H1 (cell line): ENCODE results near the gene CCDC137. TPM values are rescaled to one million over a fixed set of nuclear protein-coding genes. Genes with fewer than 3 reads are reported as not detected.

ENCODE experiments used
- CTCF ChIA-PET: fragments of 300-600 bp; sonication (Branson Sonifier 250); formaldehyde crosslinking; loops from one replicate; lab custom pipeline; 2021; ENCODE audit not compliant: partially characterized antibody; lab: Charles Lee
- POLR2A ChIA-PET: fragments of 300-600 bp; sonication (Branson Sonifier 250); formaldehyde crosslinking; loops from one replicate; lab custom pipeline; 2021; ENCODE audit warnings: inconsistent platforms; ENCODE audit not compliant: partially characterized antibody; lab: Charles Lee
- DNase-seq, 2 experiments: peaks; one replicate each; pipeline versions ENCODE4 v3.0.0 to v3.0.0-alpha.2; 2010 to 2022; ENCODE audit warnings: low spot score in 2 of 2, low read depth in 1 of 2, mixed read lengths in 1 of 2
- FAIRE-seq: peaks from 2 replicates; lab custom pipeline; 2011; peaks lifted over from hg19 to GRCh38; lab: Jason Lieb, UNC
- H2AFZ ChIP-seq: 2 replicates; pipeline ENCODE4 v1.8.1; 2012; ENCODE audit warnings: low read length, inconsistent platforms
- H2AK5ac ChIP-seq: 2 replicates; pipeline ENCODE4 v1.6.1; 2013; ENCODE audit warnings: low read depth, low read length
- H2BK120ac ChIP-seq: replicated peaks from 2 replicates; pipeline ENCODE3; 2013; ENCODE audit warnings: low read depth, low read length, inconsistent platforms
- H2BK12ac ChIP-seq: 2 replicates; pipeline ENCODE4 v1.6.1; 2013; ENCODE audit warnings: low read depth, low read length
- H2BK15ac ChIP-seq: 2 replicates; pipeline ENCODE4 v1.6.1; 2013; ENCODE audit warnings: low read length
- H2BK20ac ChIP-seq: 2 replicates; pipeline ENCODE4 v1.6.1; 2013; ENCODE audit warnings: low read length
- H2BK5ac ChIP-seq: 2 replicates; pipeline ENCODE4 v1.6.1; 2013; ENCODE audit warnings: low read depth, low read length
- H3K14ac ChIP-seq: 2 replicates; pipeline ENCODE4 v1.6.1; 2013; ENCODE audit warnings: inconsistent platforms; ENCODE audit not compliant: insufficient read length
- H3K18ac ChIP-seq: 2 replicates; pipeline ENCODE4 v1.6.1; 2013; ENCODE audit warnings: low read length; ENCODE audit errors: extremely low read depth
- H3K23ac ChIP-seq: 2 replicates; pipeline ENCODE4 v1.6.1; 2013; ENCODE audit warnings: inconsistent platforms; ENCODE audit not compliant: insufficient read length
- H3K23me2 ChIP-seq: 2 replicates; pipeline ENCODE4 v1.6.1; 2013; ENCODE audit warnings: low read depth, low read length
- H3K27ac ChIP-seq: 2 replicates; pipeline ENCODE4 v1.6.1; 2011; ENCODE audit warnings: low read depth, low read length, inconsistent platforms
- H3K27me3 ChIP-seq, 4 experiments: replicated peaks in 1 of 4; 1 replicate in 1 of 4; 2 replicates in 3 of 4; pipeline versions ENCODE4 v1.6.1 to v1.8.1; 2011 to 2013; ENCODE audit warnings: low read length in 3 of 4, mild to moderate bottlenecking in 3 of 4, inconsistent platforms in 2 of 4, mixed read lengths in 2 of 4, moderate library complexity in 1 of 4; ENCODE audit not compliant: control insufficient read depth in 3 of 4, insufficient read depth in 3 of 4; ENCODE audit errors: extremely low read depth in 1 of 4
- H3K36me3 ChIP-seq, 4 experiments: 2 replicates each; pipeline versions ENCODE4 v1.6.1 to v1.8.1; 2011 to 2013; ENCODE audit warnings: mild to moderate bottlenecking in 4 of 4, low read length in 3 of 4, moderate library complexity in 2 of 4, control low read depth in 1 of 4, inconsistent platforms in 1 of 4; ENCODE audit not compliant: insufficient read depth in 4 of 4, control insufficient read depth in 2 of 4
- H3K4ac ChIP-seq: replicated peaks from 2 replicates; pipeline ENCODE3; 2013; ENCODE audit warnings: low read length, low read depth, mixed read lengths, inconsistent platforms; ENCODE audit not compliant: insufficient read length
- H3K4me1 ChIP-seq, 4 experiments: replicated peaks in 1 of 4; 1 replicate in 1 of 4; 2 replicates in 3 of 4; pipeline versions ENCODE4 v1.6.1 to v1.8.1; 2011 to 2013; ENCODE audit warnings: low read length in 3 of 4, inconsistent platforms in 2 of 4, mixed read lengths in 1 of 4; ENCODE audit not compliant: insufficient read depth in 4 of 4, control insufficient read depth in 3 of 4
- H3K4me2 ChIP-seq, 2 experiments: 2 replicates each; pipeline versions ENCODE4 v1.6.1 to v1.8.1; 2011 to 2013; ENCODE audit warnings: low read depth in 2 of 2, low read length in 2 of 2, control low read depth in 1 of 2, inconsistent platforms in 1 of 2, mild to moderate bottlenecking in 1 of 2; ENCODE audit not compliant: insufficient read depth in 1 of 2
- H3K4me3 ChIP-seq, 4 experiments: fragments of 200-600, 300-600 bp in 1 of 4; sonication (generic), shearing (Covaris generic), sonication (Bioruptor Twin) in 1 of 4; 2 replicates each; pipeline versions ENCODE4 v1.5.1 to v1.8.1; 2011 to 2016; ENCODE audit warnings: low read length in 4 of 4, low read depth in 3 of 4, control low read depth in 2 of 4, inconsistent platforms in 2 of 4, mild to moderate bottlenecking in 2 of 4, mixed read lengths in 1 of 4, moderate library complexity in 1 of 4; ENCODE audit not compliant: insufficient read depth in 2 of 4; ENCODE audit errors: extremely low read depth in 1 of 4
- H3K56ac ChIP-seq: replicated peaks from 2 replicates; pipeline ENCODE3; 2013; ENCODE audit warnings: low read depth, mild to moderate bottlenecking, mixed read lengths, low read length, inconsistent platforms; ENCODE audit not compliant: insufficient read length
- H3K79me1 ChIP-seq: 2 replicates; pipeline ENCODE4 v1.6.1; 2013; ENCODE audit warnings: low read depth, low read length, control low read depth
- H3K79me2 ChIP-seq, 2 experiments: 2 replicates each; pipeline versions ENCODE4 v1.6.1 to v1.8.1; 2012 to 2013; ENCODE audit warnings: low read length in 2 of 2, mild to moderate bottlenecking in 2 of 2, inconsistent platforms in 1 of 2; ENCODE audit not compliant: insufficient read depth in 2 of 2, control insufficient read depth in 1 of 2
- H3K9ac ChIP-seq, 4 experiments: replicated peaks in 1 of 4; 1 replicate in 1 of 4; 2 replicates in 3 of 4; pipeline versions ENCODE4 v1.6.1 to v1.8.1; 2011 to 2013; ENCODE audit warnings: low read depth in 3 of 4, low read length in 3 of 4, control low read depth in 2 of 4, mild to moderate bottlenecking in 2 of 4, moderate library complexity in 2 of 4, inconsistent platforms in 1 of 4; ENCODE audit errors: extremely low read depth in 1 of 4
- H3K9me3 ChIP-seq, 2 experiments: 2 replicates each; pipeline versions ENCODE4 v1.6.1 to v1.8.1; 2012 to 2013; ENCODE audit warnings: mild to moderate bottlenecking in 2 of 2, moderate library complexity in 2 of 2, control low read depth in 1 of 2, inconsistent platforms in 1 of 2, low read depth in 1 of 2, low read length in 1 of 2, mixed read lengths in 1 of 2; ENCODE audit not compliant: insufficient read depth in 2 of 2
- H4K20me1 ChIP-seq, 2 experiments: replicated peaks in 1 of 2; 2 replicates each; pipeline versions ENCODE3 to v1.8.1; 2011 to 2013; ENCODE audit warnings: inconsistent platforms in 2 of 2, low read length in 2 of 2, mild to moderate bottlenecking in 1 of 2; ENCODE audit not compliant: insufficient read depth in 2 of 2, control insufficient read depth in 1 of 2
- H4K5ac ChIP-seq: 2 replicates; pipeline ENCODE4 v1.6.1; 2013; ENCODE audit warnings: low read length, low read depth, mixed read lengths, inconsistent platforms; ENCODE audit not compliant: insufficient read length
- H4K8ac ChIP-seq: 2 replicates; pipeline ENCODE4 v1.8.0; 2013; ENCODE audit warnings: mild to moderate bottlenecking, moderate library complexity, low read length, inconsistent platforms; ENCODE audit not compliant: insufficient read depth; ENCODE audit errors: extremely low read depth
- H4K91ac ChIP-seq: replicated peaks from 2 replicates; pipeline ENCODE3; 2013; ENCODE audit warnings: low read length, mixed read lengths, inconsistent platforms; ENCODE audit not compliant: insufficient read length
- CTBP2 ChIP-seq: IDR thresholded peaks from 2 replicates; pipeline ENCODE4 v1.7.0; 2011; ENCODE audit warnings: borderline replicate concordance, mild to moderate bottlenecking, moderate library complexity, mixed read lengths, low read length; ENCODE audit not compliant: insufficient read depth, insufficient read length
- EZH2 ChIP-seq: fragments of 200-600 bp; sonication (generic); IDR thresholded peaks from 2 replicates; pipeline ENCODE4 v1.7.1; 2012; ENCODE audit warnings: low read depth, mild to moderate bottlenecking, moderate library complexity, low read length, inconsistent platforms; ENCODE audit not compliant: severe bottlenecking
- JUND ChIP-seq: IDR thresholded peaks from 2 replicates; pipeline ENCODE4 v1.6.1; 2011; ENCODE audit warnings: mild to moderate bottlenecking, improper control_type of control experiment, low read length
- KDM1A ChIP-seq: fragments of 200-600, 300-600 bp; sonication (generic); IDR thresholded peaks from 2 replicates; pipeline ENCODE4 v1.7.1; 2016; ENCODE audit warnings: mild to moderate bottlenecking, low read length, borderline replicate concordance
- KDM4A ChIP-seq: IDR thresholded peaks from one replicate; pipeline ENCODE4 v1.7.1; 2012; ENCODE audit warnings: low read depth, mild to moderate bottlenecking, moderate library complexity, low read length, inconsistent platforms; ENCODE audit not compliant: severe bottlenecking
- KDM5A ChIP-seq: fragments of 200-600 bp; IDR thresholded peaks from 2 replicates; pipeline ENCODE4 v1.7.1; 2012; ENCODE audit warnings: mild to moderate bottlenecking, low read length, inconsistent platforms, mixed read lengths
- POLR2AphosphoS5 ChIP-seq: IDR thresholded peaks from 2 replicates; pipeline ENCODE4 v1.6.1; 2011; ENCODE audit warnings: low read depth, low read length
- RNF2 ChIP-seq: fragments of 200-900, 300-1000 bp; sonication (generic); IDR thresholded peaks from 2 replicates; pipeline ENCODE4 v1.7.1; 2016; ENCODE audit warnings: borderline replicate concordance, low read depth, mild to moderate bottlenecking, antibody characterized with exemption, low read length; ENCODE audit not compliant: poor library complexity, severe bottlenecking; ENCODE audit errors: missing control alignments
- SIN3A ChIP-seq, 2 experiments: IDR thresholded peaks in 1 of 2; conservative IDR thresholded peaks in 1 of 2; 2 replicates each; pipeline ENCODE4 v1.6.1; 2011 to 2012; ENCODE audit warnings: low read length in 2 of 2, improper control_type of control experiment in 1 of 2, low read depth in 1 of 2, mild to moderate bottlenecking in 1 of 2
- TCF12 ChIP-seq: IDR thresholded peaks from 2 replicates; pipeline ENCODE4 v1.6.1; 2011; ENCODE audit warnings: low read depth, mild to moderate bottlenecking, low read length
- WGBS, 2 experiments: shearing (Covaris generic) in 1 of 2; methylation state at CpG; one replicate each; pipeline versions ENCODE4 v1.1.6 to v1.1.7; 2013 to 2015; ENCODE audit warnings: low lambda C conversion rate in 2 of 2, mixed read lengths in 2 of 2, inconsistent platforms in 1 of 2, low coverage in 1 of 2, missing lambda C conversion rate in 1 of 2; ENCODE audit not compliant: insufficient replicate concordance in 2 of 2, insufficient coverage in 1 of 2, insufficient read length in 1 of 2; ENCODE audit errors: extremely low coverage in 1 of 2, missing lambda C conversion rate in 1 of 2; 5-methylcytosine and 5-hydroxymethylcytosine counted together
- polyA plus RNA-seq, 7 experiments: library from polyadenylated mRNA; depleted of rRNA in 3 of 7; stranded (reverse) in 5 of 7; unstranded in 2 of 7; fragments of >200 nt in 5 of 7; fragments of 200-250 nt in 2 of 7; gene quantifications; 1 replicate in 5 of 7; 2 replicates in 1 of 7; 4 replicates in 1 of 7; pipeline versions ENCODE4 v1.2.1 to v1.2.3, GENCODE V29; 2011 to 2013; ENCODE audit warnings: missing spikeins in 2 of 7, mixed read lengths in 2 of 7
- total RNA-seq: library from RNA; stranded (reverse); fragmentation: NEBNext Ultra II Directional; extraction: Animal tissue kit (Norgen Biotek cat#: 25700); gene quantifications from 2 replicates; pipeline ENCODE4 v1.2.1, GENCODE V29; 2021

Gene CCDC137
- total and polyA plus RNA-seq, 2 of the 8 experiments (the other 6 are each of a cell fraction or from before 2014, with no cell fraction given), result 17.6 to 38.6 TPM

DNA sequence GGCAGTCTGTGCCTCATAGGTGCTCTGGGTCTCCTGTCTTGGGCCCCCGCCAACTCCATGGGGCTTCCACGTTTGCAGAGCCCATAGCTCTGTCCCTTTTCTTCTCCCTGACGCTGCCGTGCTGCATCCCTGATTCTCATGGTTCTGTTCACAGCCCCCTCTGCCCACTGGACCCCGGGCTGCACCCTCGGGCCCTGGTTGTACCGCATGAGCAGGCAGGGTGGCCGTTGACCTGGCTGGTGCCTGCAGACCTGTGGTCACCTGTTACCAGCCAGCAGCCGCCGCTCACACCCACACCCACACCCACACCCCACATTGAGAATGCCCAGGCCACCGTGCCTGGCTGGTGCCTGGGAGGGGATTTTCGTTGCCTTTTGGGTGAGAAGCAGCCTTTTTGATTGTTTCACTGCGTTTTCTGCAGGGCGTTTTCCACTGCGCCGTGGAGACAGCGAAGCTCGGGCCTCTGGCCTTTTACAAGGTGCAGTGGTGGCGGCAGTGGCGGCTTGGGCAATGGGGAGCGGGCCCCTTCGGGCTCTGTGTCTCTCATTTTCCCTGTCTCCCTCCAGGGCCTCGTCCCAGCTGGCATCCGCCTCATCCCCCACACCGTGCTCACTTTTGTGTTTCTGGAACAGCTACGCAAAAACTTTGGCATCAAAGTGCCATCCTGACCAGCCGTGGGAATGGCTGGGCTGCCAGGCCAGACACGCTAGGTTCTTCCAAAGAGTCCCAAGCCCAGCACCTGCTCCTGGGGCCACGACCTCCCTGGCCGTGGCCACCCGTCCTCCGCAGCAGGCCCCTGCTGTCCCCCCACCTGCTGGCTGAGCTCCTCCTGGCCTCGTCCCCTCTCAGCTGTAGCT, 53.1 kb downstream of the CCDC137 start:
- no peaks in the 10 kb centered on the region for H3K79me2 ChIP-seq
- H3K27ac ChIP-seq, result no peak overlapping the region
- H3K27me3 ChIP-seq, result no peaks in the 10 kb centered on the region
- H4K5ac ChIP-seq, result no peak overlapping the region
- no peak overlapping the region for H2BK15ac ChIP-seq
- no peak overlapping the region for H3K14ac ChIP-seq
- no peak overlapping the region for H2BK12ac ChIP-seq
- H3K4me3 ChIP-seq, result no peak overlapping the region
- CTCF ChIA-PET, result interaction anchor here (0.9 to 3.6 kb wide), 5 partner anchors 14 to 106 kb away, joined by 3 to 14 read pairs (median 3); no protein-coding TSS in a partner anchor
- DNase-seq (no peak), FAIRE-seq (no peak)
- no peak overlapping the region for H2AFZ ChIP-seq
- no peak overlapping the region for H3K23ac ChIP-seq
- peaks cover 4% of the 10 kb centered on the region; the same call in 1 of the 2 replicates for H3K79me1 ChIP-seq
- H3K56ac ChIP-seq, result no peak overlapping the region
- no peak overlapping the region for H4K8ac ChIP-seq
- peaks cover 0 to 3% of the 10 kb centered on the region in 2 experiments for H4K20me1 ChIP-seq
- POLR2A ChIA-PET, result interaction anchor here (0.7 to 25.9 kb wide), 3 partner anchors 11 to 136 kb away, joined by 3 to 348 read pairs (median 5); partner anchors contain the start of genes MRPL12 and SLC25A10
- no peak overlapping the region for H3K4ac ChIP-seq
- no peaks in the 10 kb centered on the region for H3K23me2 ChIP-seq
- H3K36me3 ChIP-seq, result peaks cover 0 to 9% (median 0%) of the 10 kb centered on the region in 4 experiments; a peak in 3 of 8 replicates
- no peak overlapping the region for H3K18ac ChIP-seq
- H3K9me3 ChIP-seq, result no peaks in the 10 kb centered on the region
- no peak overlapping the region; the same call in 1 of the 2 replicates for H2BK5ac ChIP-seq
- H3K4me1 ChIP-seq, result peaks cover 0 to 10% (median 3%) of the 10 kb centered on the region in 4 experiments; a peak in 5 of 7 replicates
- no peak overlapping the region for H2BK20ac ChIP-seq
- H3K9ac ChIP-seq, result no peak overlapping the region
- no peak overlapping the region for H3K4me2 ChIP-seq
- no peak overlapping the region for H2AK5ac ChIP-seq
- H2BK120ac ChIP-seq, result no peak overlapping the region
- WGBS, 2 experiments, result 95% methylated on average over 31 of the region's 33 CpGs; no CpG with 5 or more reads in 1 of the 2 experiments
- no peak overlapping the region for H4K91ac ChIP-seq
- no peak for TF ChIP-seq SIN3A (conservative IDR thresholded peaks at IDR 0.05 in 1 of 2, IDR thresholded peaks at IDR 0.05 in 1 of 2; ENCODE audit: low read depth in 1 of 2, low read length in 2 of 2)
- no peak for TF ChIP-seq KDM1A
- no peak for TF ChIP-seq JUND
- TF ChIP-seq CTBP2, result no peak
- no peak for TF ChIP-seq KDM4A
- TF ChIP-seq RNF2, result no peak
- no peak for TF ChIP-seq TCF12
- no peak for TF ChIP-seq POLR2AphosphoS5
- no peak for TF ChIP-seq KDM5A
- no peak for TF ChIP-seq EZH2
